A204.1 (cell line): ENCODE measurements around the gene ANKRD28.

Experiments used
- FAIRE-seq: peaks from 2 replicates; lab custom pipeline; 2012; peaks lifted over from hg19 to GRCh38; lab: Jason Lieb, UNC

ANKRD28 gene

DNA sequence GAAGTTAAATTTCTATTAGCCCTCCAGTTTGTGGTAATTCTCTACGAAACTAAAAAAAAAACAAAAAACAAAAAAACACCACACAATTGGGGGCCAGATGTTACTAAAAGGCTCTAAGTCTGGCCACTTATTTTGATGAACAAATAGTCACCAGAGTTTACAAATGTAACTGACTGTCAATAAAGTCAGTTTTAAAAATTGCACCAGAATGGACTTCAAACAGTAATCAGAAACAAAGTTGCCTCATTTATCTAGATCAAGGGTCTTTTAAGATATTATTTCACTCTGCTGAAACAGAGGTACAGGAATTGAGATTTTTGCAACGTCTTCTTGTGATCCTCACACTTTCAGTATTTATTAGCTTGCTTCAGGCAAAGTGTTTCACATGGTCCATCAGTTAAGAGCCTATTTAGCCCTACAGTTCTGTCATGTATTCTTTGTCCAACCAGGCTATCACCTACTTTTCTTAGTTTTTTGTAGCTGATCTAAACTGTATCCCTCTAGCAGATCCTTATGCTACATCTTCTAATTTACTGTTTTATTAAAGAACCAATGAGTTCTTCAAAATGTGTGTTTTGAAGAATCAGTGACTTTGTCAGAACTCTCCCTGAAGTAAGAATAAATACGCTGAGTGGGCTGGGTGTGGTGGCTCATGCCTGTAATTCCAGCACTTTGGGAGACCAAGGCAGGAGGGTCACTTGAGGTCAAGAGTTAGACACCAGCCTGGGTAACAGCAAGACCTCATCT lies 74.7 kb downstream of the ANKRD28 start:
- no peak for FAIRE-seq

DNA sequence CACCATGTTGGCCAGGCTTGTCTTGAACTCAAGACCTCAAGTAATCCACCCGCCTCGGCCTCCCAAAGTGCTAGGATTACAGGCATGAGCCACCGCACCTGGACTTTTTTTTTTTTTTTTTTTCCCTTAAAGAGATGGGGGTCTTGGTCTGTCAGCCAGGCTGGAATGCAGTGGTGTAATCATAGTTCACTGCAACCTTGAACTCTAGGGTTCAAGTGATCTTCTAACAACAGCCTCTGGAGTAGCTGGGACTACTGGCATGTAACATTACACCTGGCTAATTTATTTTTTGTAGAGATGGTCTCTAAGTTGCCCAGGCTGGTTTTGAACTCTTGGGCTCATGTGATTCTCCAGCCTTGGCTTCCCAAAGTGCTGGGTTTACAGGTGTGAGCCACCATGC lies 81.6 kb downstream of the ANKRD28 start:
- no peak for FAIRE-seq

DNA sequence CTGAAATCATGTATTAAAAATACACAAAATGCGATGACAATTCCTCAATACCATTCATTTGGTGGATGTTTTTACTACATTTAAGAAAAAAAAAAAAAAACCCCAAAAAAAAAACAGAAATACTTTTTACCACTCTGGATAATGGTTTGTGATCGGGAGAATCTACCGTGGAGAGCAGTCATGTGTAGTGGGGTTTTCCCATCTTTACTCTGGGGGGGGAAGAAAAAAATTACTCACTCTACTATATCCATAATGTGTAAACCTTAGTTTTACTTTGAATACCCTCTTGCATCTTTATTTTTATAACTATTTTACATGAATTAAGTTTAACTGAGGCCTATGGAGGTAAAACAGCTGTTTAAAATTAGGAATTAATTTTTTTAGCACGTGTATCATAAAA lies 83.3 kb downstream of the ANKRD28 start:
- FAIRE-seq = no peak

DNA sequence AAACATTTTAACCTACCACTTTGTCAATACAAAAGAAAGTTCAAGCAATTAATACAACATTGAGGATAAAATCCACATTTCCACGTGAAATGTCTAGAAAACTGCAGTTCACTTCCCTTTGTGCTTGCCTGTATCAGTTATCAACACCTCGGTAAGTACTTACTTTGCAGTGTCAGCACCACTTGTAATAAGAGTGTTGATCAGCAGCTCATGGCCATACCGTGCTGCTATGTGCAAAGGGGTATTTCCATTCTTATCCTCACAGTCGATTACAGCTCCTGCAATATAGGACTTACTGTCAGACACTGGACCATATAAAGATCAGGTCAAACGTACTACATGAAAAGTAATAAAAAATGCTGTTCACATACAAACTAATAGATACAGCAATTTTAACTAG lies 84.4 kb downstream of the ANKRD28 start:
- no peak for FAIRE-seq

DNA sequence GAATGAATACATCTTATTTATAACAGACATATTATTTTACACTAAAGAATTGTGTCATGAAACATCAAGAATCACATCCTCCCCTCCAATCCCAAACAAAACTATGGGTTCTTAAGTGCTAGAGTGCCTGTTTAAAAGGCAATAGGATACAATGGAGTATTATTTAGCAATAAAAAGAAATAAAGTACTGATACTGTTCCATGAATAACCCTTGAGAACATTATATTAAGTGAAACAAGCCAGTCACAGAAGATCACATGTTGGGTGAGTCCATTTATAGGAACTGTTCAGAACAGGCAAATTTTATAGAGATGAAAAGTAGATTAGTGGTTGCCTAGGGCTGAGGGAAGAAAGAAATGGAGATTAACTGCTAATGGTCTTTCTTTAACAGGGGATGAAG lies 86.5 kb downstream of the ANKRD28 start:
- FAIRE-seq = no peak

DNA sequence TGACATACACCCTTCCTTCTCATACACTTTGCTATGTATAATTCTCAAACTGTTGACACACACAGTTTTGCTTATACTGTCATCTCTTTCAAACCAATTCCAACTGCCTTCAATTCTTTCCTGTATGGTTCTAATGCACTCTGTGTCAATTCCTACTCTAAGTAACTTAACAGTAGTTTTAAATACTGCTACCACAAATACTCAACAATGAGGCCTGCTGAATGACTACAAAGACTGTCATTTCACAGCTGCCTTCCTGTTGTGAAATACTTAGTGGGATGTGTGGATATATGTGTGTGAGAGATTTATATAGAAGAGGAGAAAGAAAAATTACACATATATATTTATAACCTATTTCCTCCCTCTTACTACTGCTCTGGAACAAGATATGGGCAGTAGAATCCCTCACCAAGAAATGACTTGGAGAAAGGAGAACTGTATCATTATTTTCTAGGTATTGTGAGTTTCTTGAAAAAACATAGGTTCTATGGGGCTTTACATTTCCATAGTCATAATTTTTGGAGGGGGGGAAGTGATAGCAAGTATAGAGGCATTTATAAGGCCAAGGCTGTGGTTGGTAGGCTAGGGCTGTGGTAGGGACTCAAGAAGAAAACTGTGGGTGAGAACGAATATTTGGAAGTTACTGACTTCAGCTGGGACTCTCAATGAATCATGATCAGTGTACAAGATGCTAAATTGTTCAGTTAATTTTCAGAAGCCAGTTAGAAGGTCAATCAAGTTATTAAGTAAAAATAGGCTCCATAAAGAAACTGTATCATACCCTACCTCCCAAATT lies 88.7 kb downstream of the ANKRD28 start:
- no peak for FAIRE-seq

DNA sequence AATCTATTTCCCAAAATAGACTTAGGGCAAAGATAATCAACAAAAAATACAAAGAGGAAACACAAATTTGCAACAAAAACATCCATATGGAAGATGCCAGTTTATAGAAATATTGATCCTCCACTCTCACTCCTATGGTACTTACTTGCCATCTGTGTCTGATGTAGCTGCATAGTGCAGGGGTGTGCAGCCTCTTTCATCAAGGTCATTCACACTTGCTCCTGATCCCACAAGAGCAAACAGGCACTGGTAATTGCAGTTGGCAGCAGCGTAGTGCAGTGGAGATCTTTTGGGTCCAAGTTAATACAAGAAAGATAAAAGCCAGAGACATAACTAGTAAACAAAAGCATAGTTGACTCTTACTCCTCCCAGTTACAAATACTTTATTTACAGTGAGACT lies 90.0 kb downstream of the ANKRD28 start:
- FAIRE-seq = no peak

DNA sequence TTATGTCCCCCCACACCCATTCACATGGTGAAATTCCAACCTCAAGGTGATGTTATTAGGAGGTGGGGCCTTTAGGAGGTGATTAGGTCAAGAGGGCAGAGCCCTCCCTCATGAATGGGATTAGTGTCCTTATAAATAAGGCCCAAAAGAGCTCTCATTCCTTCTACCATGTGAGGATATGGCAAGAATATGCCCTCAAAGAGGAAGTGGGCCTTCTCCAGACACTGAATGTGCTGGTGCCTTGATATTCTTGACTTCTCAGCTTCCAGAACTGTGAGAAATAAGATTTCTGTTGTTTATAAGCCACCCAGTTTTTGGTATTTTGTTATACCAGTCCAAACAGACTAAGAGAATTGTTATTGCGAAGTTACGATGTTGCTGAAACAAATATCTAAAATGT lies 94.4 kb downstream of the ANKRD28 start:
- FAIRE-seq = no peak

DNA sequence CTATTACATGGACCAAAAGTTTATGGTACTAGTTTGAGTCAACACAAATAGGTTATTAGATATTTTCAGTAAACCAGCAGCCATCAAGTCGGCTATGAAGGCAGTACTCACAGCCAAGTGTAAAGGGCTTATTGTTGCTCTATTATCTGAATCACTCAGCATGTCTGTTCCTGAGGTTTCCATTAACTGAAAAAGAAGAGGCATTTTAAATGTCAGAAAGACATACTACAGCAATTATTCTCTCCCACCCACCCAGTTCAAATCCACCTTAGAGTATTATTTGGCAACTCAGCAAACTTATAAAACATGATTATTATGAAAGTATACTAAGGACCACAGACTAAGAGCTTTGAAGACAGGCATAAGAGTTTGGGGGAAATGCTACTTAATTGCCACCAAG lies 103.2 kb downstream of the ANKRD28 start:
- no peak for FAIRE-seq

DNA sequence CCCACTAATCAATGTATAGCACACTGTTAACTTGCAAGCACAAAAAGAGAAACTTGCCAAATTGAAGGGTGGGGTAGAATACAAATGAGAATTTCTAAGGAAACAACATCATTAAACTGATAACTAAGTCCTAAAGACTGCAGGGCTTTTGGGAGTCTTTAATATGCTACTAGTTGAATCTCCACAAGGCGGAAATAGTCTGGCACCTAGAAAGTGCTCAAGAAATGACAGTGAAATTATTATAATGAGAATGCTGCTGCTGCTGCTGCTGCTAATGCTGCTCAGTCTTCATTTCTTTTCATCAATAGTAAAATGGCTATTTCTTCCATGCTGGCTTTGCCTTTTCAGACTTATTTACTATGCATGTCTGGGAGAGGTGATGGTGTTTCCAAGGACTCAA lies 104.4 kb downstream of the ANKRD28 start:
- no peak for FAIRE-seq

DNA sequence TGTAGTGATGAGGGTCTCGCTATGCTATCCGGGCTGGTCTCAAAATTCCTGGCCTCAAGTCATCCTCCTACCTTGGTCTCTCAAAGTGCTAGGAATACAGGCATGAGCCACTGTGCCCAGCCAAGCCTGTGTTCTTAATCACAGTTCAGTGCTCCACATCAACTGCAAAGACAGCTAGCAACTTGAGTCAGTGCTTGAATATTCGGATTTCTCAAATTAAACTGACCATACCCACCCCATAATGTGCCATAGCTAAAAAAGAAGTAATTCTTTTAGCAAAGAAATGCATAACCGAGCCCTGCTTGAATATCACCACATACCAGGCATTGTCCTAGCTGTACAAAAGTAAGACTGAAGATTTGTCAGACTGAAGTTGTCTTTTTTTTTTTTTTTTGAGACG lies 107.0 kb downstream of the ANKRD28 start:
- no peak for FAIRE-seq

DNA sequence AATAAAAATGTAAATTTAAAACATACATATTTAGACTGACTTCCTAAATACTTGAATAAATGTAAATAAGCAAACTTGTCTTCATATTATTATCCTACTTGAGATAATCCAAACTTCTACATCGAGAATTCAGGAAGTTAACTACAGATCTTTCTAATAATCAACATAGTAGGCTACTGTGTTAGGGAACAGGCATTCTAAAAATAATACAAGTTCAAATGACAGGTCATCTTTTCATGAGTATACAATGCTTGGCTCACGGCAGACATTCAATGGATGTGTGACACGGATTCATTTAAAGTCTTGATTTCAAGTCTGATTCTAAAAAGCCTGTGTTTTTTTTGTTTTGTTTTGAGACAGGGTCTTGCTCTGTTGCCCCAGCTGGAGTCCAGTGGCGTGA lies 107.5 kb downstream of the ANKRD28 start:
- FAIRE-seq = no peak

DNA sequence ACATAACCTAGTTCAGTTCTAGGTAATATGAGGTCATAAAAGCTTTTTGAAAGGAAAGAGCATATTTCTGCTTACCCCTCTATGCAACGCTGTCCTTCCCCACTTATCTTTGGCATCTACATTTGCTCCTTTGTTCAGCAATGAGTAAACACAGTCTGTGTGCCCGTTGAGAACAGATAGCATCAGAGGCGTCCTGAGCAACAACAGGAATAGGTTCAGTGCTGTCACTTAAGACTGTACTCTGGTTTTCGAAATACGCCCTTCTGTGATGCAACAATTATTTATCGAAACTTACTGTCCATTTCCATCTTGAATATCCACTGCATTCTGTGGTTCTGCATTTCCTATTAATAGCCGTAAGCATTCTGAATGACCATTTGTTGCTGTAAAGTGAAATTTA lies 111.9 kb downstream of the ANKRD28 start:
- no peak for FAIRE-seq

DNA sequence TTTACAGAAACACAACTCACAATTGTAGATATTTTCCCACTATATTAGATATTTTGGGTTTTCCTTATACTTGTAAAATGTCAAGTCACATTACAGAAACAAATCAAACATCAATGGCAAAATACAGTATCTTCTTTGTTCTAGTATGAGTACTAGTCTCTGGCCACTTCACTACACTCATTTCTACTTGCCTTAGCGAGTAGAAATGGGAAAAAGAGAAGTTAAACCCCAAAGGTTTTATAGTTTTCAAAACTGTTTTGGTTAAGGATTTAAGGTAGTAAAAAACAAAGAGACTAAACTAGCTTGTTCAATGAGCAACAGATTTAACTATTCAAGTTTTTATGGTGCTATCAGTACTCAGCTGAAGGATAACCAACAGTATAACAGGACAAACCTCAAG lies 114.5 kb downstream of the ANKRD28 start:
- no peak for FAIRE-seq

DNA sequence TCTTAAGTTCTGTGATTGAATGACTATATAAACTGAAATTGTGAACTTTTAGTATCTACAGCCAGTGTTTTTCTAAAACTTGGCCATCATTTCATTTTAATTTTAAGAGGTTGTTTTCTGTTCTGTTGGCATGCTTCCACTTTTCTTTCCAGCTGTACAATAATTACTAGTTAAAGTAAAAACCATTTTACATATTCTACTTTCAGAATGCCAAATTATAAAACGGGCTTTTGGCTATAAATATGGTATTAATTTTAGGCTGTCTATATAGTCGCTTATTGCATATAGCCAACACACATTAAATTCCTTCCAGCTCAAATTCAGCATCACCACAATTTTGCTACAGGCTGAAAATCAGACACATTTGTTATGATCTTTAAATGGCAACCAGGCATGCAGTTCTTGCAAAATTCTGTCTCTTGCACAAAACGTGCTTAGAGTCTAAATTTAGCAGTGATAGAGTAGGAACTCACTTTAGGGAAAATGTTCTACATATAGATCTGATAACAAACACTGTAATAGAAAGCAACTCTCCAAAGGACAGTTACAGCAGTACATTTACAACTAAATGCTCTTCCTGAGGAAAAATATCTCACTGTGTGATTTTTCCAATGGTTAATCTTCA lies 115.1 kb downstream of the ANKRD28 start:
- FAIRE-seq = no peak

DNA sequence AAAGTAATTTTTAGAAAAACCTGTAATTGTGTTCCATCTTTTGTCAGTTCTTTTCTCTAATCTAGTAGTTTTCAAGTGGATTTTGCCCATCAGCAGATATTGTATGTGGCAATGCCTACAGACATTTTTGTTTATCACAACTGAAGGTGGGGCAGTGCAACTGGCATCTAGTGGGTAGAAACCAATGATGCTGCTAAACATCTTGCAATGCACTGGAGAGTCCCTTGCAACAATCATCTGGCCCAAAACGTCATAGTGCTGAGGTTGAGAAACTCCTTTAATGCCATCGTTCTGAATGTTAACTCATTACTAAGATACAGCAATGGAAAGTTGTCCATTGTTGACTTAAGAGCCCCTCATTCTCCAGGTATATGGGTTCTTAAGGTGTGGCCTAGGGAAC lies 116.1 kb downstream of the ANKRD28 start:
- no peak for FAIRE-seq

DNA sequence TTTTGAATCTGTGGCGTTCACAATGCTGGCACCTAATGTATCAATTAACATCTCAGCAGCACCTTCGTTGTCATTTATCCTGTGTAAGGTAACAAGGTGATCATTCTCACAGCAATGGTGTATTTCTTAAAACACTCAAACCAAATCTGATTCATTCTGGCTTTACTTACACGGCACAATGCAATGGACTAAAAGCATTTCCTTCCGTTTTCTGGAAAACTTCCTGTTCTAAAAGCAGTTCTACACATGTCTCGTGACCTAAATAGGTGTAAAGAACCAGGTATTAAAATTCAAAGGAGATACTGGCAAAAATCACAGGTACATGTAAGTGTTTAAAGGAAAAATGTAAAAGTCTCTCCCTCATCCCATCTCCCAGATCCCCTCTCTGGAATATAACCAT lies 118.5 kb downstream of the ANKRD28 start:
- no peak for FAIRE-seq

DNA sequence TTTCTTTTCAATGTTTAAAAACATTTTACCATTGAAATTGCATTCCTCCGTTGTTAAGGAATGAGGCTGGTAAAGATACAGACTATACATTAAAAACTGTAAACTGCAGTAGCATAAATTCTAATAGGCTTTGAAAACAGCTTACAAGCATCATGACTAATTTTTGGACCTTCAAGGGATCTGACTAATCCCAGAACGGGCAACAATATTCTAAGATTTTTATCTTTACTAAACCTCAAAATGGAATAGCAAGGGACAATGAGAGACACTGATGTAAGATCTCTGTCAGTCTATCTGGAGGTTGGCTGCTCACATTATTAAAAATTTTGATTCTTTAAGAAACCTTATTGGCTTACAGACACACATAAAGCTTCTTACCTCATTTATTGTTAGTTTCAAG lies 121.5 kb downstream of the ANKRD28 start:
- no peak for FAIRE-seq

DNA sequence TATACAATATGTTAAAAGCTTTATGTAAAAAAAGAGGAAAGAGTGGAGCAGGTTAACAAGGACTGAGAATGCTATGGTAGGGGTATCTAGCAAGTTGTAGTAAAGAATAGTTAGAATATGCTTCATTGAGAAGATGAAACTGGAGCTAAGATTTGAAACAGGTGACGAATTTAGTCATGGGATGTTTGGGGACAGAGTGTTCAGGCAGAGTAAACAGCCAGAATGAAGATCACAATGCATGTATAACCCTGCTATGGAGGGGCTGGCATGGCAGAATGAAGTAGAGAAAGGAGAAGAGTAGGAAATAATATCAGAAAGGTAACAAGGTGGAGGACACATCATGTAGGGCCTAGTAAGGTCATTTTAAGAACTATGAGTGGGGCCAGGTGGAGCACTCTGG lies 124.2 kb downstream of the ANKRD28 start:
- no peak for FAIRE-seq

DNA sequence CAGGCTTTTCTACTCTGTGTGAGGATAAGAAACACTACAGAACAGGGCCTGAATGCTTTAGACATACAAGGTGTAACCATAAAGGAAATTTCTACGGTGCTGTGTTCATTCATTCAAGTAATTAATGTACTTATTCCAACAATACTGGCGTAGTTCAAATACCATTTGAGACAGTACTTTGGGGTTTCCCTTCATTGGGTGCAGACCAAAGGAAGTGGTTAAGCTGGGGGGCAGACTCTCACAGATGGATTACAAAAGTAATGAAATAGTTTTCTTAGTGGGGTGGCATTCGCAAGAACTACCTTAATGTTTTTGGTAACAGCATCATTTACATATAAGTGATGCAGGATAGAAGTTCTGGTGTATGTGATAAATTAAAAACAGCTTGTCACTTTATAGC lies 130.3 kb downstream of the ANKRD28 start:
- FAIRE-seq = no peak

DNA sequence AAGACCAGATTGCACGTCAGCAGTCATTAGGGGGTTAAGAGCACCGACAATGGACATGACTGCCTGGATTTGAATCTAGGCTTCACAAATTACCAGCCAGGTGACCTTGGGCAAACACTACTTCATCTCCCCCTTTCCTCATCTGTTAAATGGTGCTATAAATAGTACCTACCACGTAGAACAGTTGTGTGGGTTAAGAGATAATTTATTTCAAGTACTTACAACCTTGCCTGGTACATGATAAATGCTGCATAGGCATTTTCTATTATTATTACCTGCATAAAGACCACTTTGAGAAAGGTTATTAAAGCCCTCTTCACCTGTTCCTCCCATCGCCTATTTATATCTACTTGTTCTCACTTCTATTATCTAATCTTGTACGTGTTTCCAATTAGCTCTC lies 131.5 kb downstream of the ANKRD28 start:
- no peak for FAIRE-seq

DNA sequence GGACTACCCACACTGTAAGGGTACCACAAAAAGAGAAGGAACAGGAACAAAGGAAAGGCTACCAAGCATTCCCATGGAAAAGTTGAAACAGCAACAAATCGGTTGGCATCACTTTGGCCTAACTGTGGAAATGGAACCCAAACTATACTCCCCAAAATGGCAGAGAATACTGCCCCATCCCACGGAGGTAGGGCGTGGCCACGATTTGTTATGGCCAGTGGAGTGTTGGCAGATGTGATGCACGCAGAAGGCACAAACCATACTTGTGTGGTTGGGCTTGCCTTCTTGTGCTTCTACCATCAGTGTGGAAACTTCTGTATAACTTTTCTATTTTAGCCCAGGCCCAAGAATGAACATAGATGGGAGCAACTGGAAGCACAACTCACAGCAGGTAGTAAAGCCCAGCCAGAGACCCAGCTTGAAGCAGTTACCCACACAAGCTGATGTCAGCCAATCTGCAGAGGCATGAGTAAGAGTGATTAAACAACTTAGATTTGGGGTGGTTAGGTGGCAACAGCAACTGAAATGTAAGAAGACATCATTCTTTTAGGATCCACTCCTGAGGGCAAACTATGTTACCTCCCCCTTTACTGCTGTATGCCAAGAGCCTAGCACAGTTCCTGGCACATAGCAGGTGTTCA lies 132.1 kb downstream of the ANKRD28 start:
- no peak for FAIRE-seq

DNA sequence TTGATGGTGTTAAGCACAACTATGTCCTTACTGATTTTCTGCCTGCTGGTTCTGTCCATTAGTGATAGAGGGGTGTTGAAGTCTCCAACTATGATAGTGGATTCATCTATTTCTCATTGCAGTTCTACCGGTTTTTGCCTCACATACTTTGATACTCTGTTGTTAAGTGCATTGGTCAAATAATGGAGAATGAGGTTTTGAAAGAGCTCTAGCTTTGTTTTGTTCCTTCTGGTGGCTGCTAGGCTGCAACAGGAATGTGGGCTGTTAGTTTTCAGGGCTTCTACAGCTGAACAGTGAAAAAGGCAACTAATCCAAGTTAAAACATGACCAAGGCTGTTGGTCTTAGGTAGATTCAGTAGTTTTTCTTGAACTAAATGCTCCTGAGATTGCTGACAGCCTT lies 133.6 kb downstream of the ANKRD28 start:
- no peak for FAIRE-seq
